Stimulated activated CD8-positive, alpha-beta memory T cell treated with anti-CD3 and anti-CD28 coated beads, Interleukin-4, amount 100 ng/mL, for 48 hours (primary cell): ENCODE data around the gene RPL34.
A peak's percentile ranks its signal among the peaks of the same experiment; 100 is the strongest.
"Not testable (repeated sequence)": the region's sequence is repeated elsewhere in the genome, so short reads cannot be mapped to it uniquely, and the experiment has no call there.

Experiments
- DNase-seq: peaks from one replicate; pipeline ENCODE4 v3.0.0-alpha.2; 2020

The RPL34 gene

GRCh38 chr4:108620101-108620932 is at the start of gene RPL34:
Gene RPL34 (plus strand): TSS chr4:108620576. CDS start chr4:108621960, 1,384 bp downstream.
- peak; percentile 96 for DNase-seq

- no peak for DNase-seq
These were observed 49.3 kb upstream of the RPL34 start for GRCh38 chr4:108570993-108571569.

GRCh38 chr4:108574402-108574801 is 46.0 kb upstream of the RPL34 start:
- no peak for DNase-seq

- no peak for DNase-seq
These were observed 39.3 kb upstream of the RPL34 start for GRCh38 chr4:108581083-108581482.

GRCh38 chr4:108586778-108587177 is 33.6 kb upstream of the RPL34 start:
- no peak for DNase-seq

GRCh38 chr4:108588878-108589277 is 31.5 kb upstream of the RPL34 start:
- DNase-seq, result no peak

GRCh38 chr4:108589961-108590360 is 30.4 kb upstream of the RPL34 start:
- DNase-seq, result no peak

- no peak for DNase-seq
These were observed 29.6 kb upstream of the RPL34 start for GRCh38 chr4:108590776-108591175.

GRCh38 chr4:108592674-108592986 is 27.7 kb upstream of the RPL34 start:
- no peak for DNase-seq

- DNase-seq, result not testable (repeated sequence)
These were observed 26.1 kb upstream of the RPL34 start for GRCh38 chr4:108594296-108594695.

GRCh38 chr4:108596344-108596743 is 24.0 kb upstream of the RPL34 start:
- DNase-seq, result no peak

- no peak for DNase-seq
These were observed 19.3 kb upstream of the RPL34 start for GRCh38 chr4:108601106-108601505.

GRCh38 chr4:108601532-108601931 is 18.8 kb upstream of the RPL34 start:
- no peak for DNase-seq

GRCh38 chr4:108602163-108602562 is 18.2 kb upstream of the RPL34 start:
- no peak for DNase-seq

GRCh38 chr4:108607079-108607815 is 13.1 kb upstream of the RPL34 start:
- DNase-seq, result no peak

GRCh38 chr4:108611365-108611764 is 9.0 kb upstream of the RPL34 start:
- no peak for DNase-seq

- DNase-seq, result no peak
These were observed 8.0 kb upstream of the RPL34 start for GRCh38 chr4:108612365-108612764.

GRCh38 chr4:108619372-108620100 is 840 bp upstream of the RPL34 start:
- peak; percentile 62 for DNase-seq

GRCh38 chr4:108620933-108621905 is 843 bp downstream of the RPL34 start:
- no peak for DNase-seq

GRCh38 chr4:108622022-108622421 is 1.6 kb downstream of the RPL34 start:
- peak; percentile 46 for DNase-seq

- DNase-seq, result no peak
These were observed 2.5 kb downstream of the RPL34 start for GRCh38 chr4:108622828-108623227.
